CD4-positive, alpha-beta T cell treated with Interleukin-4 for 4 hours (primary cell): ENCODE measurements around the gene YPEL5.

ENCODE experiments used
- DNase-seq: peaks from one replicate; pipeline ENCODE4 v3.0.0-alpha.2; 2020

YPEL5 gene

DNA sequence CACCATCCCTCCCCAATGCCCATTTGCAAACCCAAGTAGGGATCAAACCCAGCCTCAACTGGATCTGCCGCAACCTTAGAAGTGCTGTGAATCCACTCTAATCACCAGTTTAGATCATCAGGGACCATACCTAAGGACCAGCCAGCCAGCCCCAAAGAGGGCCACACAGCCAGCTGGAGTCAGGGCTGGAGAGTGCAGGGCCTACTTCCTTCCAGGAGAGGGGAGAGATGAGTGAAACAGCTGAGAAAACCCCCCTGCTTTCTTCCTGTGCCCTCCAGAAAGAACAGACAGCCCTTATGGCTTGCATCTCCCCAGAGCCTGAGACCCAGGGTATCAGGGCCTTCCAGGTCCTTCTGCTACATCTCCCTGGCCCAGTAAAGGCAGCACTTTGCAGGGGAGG lies 25.8 kb downstream of the YPEL5 start:
- no peak for DNase-seq

DNA sequence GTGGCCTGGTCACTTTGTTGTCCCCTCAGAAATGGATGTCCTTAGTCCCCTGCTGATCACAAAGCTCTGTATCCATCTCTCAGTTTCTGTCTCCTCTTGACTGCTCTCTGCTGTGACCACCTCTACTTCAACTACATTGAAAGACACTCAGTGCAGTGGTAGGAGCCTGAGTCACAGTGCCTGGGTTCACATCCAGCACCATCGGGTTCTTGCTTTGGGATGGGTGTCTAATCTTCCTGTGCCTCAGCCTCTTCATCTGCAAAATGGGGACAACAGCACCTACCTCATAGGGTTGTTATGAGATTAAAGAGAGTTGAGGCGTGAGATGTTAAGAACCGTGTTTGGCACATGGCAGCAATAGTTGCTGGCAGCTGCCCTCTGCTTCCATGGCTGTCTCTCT lies 30.6 kb downstream of the YPEL5 start:
- DNase-seq = no peak

DNA sequence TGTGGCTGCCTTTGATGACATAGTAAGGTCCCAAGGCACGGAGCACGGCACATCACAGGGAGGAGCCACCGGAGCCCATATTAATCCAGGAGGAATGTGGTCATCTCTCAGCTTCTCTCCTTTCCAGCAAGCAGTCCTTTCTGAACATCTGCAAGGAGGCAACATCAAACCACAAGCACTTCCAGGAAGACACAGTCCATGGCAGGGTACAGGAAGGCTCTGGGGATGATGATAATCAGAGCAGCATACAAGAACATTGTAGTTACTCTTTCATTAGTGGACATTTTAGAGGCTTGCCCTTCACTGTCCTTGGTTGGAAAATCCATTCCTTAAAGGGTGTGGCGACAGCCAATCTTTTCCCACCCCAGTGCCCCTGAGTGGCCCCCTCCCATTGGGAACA lies 31.1 kb downstream of the YPEL5 start:
- no peak for DNase-seq

DNA sequence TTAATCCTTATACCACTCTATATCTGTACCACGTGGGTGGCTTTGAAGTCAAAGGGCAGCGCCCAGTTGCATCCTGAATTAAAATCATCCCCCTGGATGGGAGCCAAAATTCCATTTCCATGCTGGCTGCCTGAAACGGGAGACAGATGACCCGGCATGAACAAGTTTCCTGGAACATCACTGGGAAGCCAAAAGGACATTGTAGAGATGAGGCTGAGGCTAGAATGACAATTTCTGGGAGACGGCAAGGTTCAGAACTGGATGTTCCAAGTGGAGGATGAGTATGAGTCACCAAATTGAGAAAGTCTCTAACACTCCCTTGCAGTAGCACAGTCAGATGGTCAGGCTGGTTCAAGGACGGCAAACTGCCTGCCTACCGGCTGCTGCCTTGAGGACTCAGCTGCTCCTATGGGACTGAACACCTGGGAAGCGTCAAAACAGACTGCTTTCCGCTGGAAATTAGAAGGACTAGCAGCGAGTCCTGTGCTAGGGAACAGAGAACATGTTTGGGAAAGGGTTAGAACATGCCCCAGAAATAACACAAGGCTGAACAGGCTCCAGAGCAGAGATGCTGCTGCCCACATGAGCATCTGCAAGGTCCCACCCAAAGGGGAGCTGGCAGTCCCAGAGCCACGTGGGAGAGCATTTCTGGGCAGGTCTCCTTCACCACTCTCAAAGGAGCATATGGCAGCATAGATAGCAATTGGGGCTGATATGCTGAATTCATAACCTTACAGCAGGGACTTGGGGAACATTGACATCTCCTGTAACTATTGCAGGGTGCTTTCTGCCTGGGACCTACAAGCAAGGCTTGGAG lies 32.0 kb downstream of the YPEL5 start:
- DNase-seq = no peak

DNA sequence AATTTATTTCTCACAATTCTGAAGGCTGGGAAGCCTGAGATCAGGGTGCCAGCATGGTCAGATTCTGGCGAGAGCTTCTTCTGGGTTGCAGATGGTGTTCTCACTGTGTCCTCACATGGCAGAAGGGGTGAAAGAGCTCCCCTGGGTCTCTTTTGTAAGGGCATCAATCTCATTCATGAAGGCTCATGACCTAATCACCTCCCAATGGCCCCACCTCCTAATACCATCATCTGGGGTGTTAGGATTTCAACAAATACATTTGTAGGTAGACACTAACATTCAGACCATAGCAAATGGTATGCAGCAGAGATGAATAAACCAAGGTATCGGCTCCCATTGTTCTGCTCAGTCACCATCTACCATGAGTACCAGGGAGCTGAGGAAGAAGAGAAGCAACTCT lies 32.7 kb downstream of the YPEL5 start:
- no peak for DNase-seq

DNA sequence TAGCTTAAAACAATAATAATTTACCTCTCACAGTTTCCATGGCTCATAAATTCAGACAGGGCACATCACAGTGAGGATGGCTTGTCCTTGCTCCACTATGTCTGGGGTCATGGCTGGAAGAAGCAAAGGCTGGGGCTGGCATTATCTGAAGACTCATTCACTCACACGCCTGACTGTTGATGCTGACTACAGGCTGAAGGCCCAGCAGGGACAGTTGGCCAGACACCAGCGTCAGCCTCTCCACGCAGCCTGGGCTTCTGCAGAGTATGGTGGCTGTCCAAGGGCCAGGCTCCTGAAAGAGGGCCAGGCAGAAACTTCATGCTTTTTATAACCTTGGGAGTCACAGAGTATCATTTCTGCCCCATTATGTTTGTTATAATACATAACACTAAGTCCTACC lies 33.4 kb downstream of the YPEL5 start:
- no peak for DNase-seq

- no peak for DNase-seq
Observed at GRCh38 chr2:30181176-30181575, 34.4 kb downstream of the YPEL5 start.

- DNase-seq = no peak
Observed at GRCh38 chr2:30184035-30184434, 37.2 kb downstream of the YPEL5 start.

- DNase-seq = no peak
Observed at GRCh38 chr2:30185178-30185577, 38.4 kb downstream of the YPEL5 start.

- no peak for DNase-seq
Observed at GRCh38 chr2:30188292-30188691, 41.5 kb downstream of the YPEL5 start.

DNA sequence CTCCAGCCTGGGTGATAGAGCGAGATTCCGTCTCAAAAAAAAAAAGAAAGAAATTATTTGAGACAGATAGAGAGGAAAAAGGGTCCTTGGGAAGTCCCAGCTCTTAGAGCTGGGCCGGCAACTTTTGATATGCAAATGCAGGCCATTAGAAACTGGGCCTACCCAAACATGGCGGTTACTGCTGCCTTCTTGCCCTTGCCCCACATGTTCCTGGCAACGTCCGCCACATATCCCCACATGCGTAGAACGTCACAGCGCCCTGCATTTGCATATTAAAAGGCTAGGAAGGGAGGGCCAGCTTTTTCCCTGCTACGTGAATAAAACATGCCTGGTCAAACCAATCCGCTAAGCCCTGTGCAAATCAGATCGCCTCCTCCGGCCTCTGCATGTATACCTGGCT lies 43.8 kb downstream of the YPEL5 start:
- no peak for DNase-seq

DNA sequence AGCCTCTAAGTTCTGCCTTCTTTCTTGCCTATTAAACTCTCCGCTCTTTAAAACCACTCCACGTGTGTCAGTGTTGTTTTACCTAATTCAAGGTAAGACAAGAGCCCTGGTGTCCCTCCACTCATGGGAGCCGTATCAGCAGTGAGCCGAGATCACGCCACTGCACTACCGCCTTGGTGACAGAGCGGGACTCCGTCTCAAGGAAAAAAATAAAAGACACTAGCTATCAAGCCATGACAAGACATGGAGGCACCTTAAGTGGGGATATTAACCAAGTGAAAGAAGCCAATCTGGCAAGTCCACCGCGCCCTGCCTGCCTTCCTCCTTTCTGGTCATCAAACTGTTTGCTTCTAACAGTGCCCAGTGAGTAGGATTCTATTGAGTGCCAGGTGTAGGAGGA lies 44.3 kb downstream of the YPEL5 start:
- no peak for DNase-seq

DNA sequence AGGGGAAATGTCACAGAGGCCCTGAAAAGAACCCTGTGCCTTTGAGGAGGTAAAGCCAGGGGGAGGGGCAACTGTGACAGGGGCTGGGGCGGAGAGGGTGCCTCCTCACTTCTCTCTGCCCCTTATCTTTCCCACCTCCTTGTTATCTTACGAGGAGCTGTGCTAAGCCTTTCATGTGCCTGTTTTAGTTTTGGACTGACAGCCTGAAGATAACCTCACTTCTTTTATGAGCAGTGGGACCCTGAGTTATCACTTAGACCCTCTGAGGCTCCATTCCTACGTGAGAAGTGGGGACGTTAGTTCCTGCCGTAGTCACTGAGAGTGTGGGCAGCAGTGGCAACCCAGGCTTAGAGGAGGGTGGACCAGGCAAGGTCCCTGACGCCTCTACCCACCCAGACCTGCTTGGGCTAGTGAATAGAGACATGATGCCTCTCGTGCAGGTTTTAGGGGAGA lies 45.0 kb downstream of the YPEL5 start:
- DNase-seq = no peak

GRCh38 chr2:30192314-30192713 lies 45.5 kb downstream of the YPEL5 start:
- DNase-seq = no peak

- no peak for DNase-seq
Observed at GRCh38 chr2:30193104-30193681, 46.4 kb downstream of the YPEL5 start.

DNA sequence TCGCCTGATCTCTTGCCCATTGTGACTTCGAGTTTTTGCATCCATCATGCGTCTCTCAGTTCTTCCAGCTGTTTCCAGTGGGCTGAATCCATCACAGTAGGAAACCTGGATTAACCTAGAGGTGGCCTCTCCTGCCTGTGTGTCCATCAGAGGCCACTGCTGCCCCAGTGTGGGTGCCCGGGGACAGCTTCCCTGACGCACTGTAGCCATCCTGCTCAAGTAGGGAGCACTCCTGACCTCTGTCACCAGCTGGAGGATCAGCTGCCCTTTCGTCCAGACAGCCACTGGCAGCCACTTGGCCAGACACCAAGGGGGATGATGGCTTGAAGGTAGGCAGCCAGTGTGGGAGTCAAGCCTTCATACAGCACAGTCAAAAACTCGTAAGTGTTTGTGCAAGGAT lies 47.6 kb downstream of the YPEL5 start:
- DNase-seq = no peak

DNA sequence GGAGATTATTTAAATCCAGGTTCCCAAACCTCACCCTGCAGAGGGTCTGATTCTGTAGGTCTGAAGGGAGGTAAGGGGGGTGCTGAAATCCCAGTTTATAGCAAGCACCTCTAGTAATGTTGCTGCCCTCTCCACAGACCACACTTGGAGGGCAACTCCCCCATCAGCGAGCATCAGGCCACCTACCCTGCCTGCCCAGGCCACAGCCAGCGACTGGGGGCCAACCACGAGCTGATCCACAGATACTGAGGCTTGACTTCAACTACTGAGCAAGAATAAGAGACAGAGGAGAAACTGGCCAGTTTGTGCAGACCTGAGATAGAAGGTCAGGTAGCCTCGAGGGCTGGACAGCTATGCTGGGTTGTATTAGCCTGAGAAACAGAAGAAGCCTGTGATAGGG lies 48.2 kb downstream of the YPEL5 start:
- no peak for DNase-seq

DNA sequence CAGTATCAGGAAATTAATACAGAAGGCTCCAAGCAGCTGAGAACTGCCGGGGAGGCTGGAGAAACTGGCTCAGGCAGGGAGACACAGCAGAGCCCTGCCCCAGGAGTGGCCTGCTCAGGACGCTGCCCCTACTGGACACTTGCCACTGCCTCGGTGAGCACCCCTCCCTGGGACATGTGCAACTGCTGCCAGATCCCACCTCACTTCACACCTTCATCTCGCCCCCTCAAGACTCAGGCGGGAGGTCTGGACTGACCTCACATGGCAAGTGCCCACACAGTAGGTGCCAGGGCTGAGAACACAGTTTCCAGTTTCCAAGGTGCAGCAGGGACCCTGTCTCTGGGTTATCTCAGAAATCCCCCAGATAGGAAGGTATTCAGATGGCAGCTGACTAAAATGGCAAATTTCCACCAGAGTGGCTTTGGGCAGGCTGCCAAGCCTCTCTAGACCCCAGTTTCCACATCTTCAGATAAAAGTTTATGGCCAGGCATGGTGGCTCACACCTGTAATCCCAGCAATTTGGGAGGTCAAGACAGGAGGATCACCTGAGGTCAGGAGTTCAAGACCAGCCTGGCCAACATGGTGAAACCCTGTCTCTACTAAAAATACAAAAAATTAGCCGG lies 50.9 kb downstream of the YPEL5 start:
- DNase-seq = no peak

DNA sequence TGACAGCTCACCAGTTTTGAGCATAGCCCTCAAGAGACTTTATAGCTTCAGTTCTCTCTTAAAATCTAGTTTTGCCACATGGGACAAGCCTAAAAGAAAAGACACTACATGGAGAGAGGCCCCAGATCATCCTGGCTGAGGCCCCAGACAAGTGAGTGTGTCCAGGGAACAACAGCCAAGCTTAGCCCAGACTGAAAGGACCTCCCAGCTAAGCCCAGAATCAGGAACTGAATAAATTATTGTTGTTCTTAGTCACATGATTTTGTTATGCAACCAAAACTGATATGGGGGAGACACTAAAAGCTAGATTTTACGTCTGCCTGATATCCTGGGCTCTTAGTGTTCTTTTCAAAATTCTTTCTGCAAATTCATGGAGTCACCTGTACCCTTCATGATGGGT lies 55.2 kb downstream of the YPEL5 start:
- no peak for DNase-seq

DNA sequence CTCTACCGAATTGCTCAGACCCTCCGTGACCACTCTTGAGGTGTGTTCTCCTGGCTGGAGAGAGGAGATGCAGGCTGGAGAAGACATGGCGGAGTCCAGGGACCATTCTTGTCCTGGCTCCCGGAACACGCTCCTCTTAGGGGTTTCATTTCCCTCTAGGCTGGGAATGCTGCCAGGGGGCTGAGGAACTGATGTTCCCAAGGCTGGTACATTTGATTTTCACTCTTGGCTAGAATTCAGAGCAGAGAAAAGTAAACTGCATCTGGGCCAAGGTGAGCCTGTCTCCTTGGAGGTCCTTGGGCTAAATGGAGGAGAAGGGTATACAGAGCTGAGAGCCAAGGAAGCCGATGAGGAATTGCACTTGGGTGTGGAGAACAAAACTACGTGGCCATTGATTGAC lies 56.3 kb downstream of the YPEL5 start:
- no peak for DNase-seq

DNA sequence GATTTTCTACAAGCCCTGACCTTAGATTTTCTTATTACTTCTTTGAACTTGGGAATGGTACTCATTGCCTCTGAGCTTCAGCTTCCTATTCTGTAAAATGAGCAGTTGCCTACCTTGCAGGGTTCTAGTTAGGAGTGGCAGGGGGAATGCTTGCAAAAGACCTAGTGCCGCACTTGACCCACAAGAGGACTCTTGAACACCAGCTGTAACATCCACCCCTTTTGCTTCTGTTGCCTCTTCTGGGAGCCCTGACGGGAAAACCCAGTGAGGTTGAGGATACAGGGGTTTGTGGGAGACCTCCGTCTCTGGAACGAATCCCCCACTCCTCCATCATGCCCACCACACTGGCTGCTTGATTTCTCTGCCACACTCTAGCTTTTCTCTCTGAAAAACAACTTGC lies 57.5 kb downstream of the YPEL5 start:
- DNase-seq = no peak

GRCh38 chr2:30205456-30205855 lies 58.6 kb downstream of the YPEL5 start:
- DNase-seq = no peak

DNA sequence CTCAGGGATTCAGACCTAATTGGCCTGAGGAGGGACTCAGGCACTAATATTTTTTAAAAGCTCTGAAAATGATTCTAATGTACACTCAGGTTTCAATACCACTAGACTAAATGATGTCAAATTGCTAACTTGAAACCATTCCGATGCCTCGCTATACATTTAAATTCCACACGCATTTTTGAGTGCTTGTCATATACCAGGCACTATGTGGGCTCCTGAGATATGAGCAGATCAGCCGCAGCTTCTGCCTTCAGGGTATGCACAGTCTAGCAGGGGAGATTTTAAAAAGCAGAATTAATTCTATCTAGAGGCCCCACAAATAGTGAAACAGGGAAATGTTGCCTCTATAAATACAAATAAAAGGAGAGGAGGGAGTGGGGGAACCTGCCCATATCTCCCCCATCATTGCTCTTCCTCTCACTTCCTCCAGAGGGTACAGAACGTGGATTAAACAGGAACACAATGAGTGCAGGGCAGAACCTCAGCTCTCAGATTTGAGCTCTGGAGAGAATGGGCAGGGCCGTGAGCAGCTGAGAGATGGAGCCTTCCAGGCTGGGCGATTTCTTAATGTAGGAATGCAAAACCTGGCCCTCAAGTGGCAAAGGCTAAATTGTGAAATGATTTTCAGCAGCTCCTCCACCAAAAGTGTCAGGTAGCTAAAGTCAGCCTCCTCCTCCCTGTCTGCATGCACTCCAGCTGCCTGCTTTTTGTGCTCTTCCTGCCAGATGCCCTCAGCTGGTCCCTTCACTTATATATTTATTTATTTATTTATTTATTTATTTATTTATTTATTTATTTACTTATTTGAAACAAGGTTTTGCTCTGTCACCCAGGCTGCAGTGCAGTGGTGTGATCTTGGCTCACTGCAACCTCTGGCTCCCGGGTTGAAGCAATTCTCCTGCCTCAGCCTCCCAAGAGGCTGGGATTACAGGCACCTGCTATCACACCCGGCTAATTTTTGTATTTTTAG lies 59.9 kb downstream of the YPEL5 start:
- DNase-seq = no peak
